Measurements from ENCODE around the gene WDR64.
"Not testable (repeated sequence)": the region's sequence is repeated elsewhere in the genome, so short reads cannot be mapped to it uniquely, and the experiment has no call there.

The WDR64 gene

DNA sequence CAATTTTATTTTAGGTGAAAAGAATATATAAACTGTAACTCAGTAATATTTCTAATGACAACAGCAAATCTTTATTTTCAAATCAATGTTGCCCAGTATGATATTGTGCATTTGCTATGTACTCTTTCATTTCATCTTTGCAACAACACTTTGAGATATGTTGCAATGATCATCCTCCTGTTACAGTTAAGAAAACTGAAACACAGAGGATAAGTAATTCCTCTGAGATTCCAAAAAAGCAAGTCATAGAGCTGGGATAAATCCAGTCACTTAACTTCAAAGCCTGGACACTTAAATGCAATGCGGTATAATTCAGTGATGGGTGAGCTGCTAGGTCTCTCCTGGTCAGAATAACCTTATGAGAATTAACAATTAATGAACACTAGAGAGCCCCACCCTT lies 147.3 kb downstream of the WDR64 start:
- Histone ChIP-seq H3K4me3 (ENCODE audit: low read length in 2 of 2) (no peak overlapping the region), H3K27me3 (ENCODE audit: control insufficient read depth in 1 of 2, insufficient read depth in 2 of 2, low read length in 2 of 2) (no peaks in the 10 kb centered on the region), H3K9me3 (ENCODE audit: control insufficient read depth in 2 of 2, low read length in 2 of 2) (no peaks in the 10 kb centered on the region), H3K27ac (ENCODE audit: low read length) (no peak overlapping the region), H3K36me3 (ENCODE audit: control insufficient read depth in 2 of 2, insufficient read depth in 2 of 2, low read length in 2 of 2) (no peaks in the 10 kb centered on the region), H3K4me1 (ENCODE audit: control insufficient read depth, insufficient read depth, low read length) (no peaks in the 10 kb centered on the region), H3K9ac (ENCODE audit: low read length in 2 of 2) (no peak overlapping the region)

DNA sequence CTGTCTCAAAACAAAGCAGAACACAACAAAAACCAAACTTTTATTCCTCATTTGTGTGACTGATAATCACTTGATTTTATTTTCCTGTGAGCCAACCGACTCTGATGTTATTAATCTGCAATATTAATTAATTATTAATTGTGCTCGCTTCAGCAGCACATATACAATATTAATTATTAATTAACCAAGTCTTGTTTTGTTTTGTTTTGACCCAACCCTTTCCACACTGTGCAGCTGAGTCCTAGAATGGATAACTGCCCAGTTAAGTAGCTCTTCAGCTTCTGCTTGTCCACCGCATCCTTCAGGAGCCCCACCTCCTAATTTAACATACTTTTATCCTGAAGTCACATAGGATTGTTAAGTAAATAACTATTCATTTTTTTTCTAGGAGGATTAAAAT lies 148.6 kb downstream of the WDR64 start:
- no peaks in the 10 kb centered on the region for H3K27me3 ChIP-seq (ENCODE audit: control insufficient read depth in 1 of 2, insufficient read depth in 2 of 2, low read length in 2 of 2)

DNA sequence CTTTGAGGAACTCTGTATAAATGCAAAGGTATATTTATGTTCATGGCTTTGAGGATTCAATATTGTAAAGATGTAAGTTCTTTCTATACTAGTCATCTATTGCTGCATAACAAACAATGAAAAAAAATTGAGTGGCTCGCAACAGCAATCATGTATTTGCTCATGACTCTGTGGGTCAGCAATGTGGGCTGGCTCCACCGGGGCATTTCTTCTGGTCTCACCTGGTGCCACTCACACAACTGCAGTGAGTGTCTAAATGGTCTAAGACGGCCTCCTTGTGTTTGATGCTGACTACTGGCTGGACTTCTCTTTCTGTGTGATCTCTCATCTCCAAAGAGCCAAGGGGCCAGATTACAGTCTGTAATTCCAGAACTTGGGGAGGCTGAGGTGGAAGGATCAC lies 150.8 kb downstream of the WDR64 start:
- Histone ChIP-seq H3K36me3 (ENCODE audit: control insufficient read depth in 2 of 2, insufficient read depth in 2 of 2, low read length in 2 of 2) (no peaks in the 10 kb centered on the region), H3K27ac (ENCODE audit: low read length) (no peak overlapping the region), H3K9ac (ENCODE audit: low read length in 2 of 2) (no peak overlapping the region), H3K27me3 (ENCODE audit: control insufficient read depth in 1 of 2, insufficient read depth in 2 of 2, low read length in 2 of 2) (no peaks in the 10 kb centered on the region), H3K4me3 (ENCODE audit: low read length in 2 of 2) (no peak overlapping the region), H3K9me3 (ENCODE audit: control insufficient read depth in 2 of 2, low read length in 2 of 2) (no peaks in the 10 kb centered on the region), H3K4me1 (ENCODE audit: control insufficient read depth, insufficient read depth, low read length) (no peaks in the 10 kb centered on the region)

More for the DNA sequence above, 148.6 kb downstream of the WDR64 start:
- Histone ChIP-seq H3K4me3 (ENCODE audit: low read length in 2 of 2) (no peak overlapping the region), H3K27ac (ENCODE audit: low read length) (no peak overlapping the region), H3K9me3 (ENCODE audit: control insufficient read depth in 2 of 2, low read length in 2 of 2) (no peaks in the 10 kb centered on the region), H3K9ac (ENCODE audit: low read length in 2 of 2) (no peak overlapping the region), H3K36me3 (ENCODE audit: control insufficient read depth in 2 of 2, insufficient read depth in 2 of 2, low read length in 2 of 2) (no peaks in the 10 kb centered on the region), H3K4me1 (ENCODE audit: control insufficient read depth, insufficient read depth, low read length) (no peaks in the 10 kb centered on the region)

DNA sequence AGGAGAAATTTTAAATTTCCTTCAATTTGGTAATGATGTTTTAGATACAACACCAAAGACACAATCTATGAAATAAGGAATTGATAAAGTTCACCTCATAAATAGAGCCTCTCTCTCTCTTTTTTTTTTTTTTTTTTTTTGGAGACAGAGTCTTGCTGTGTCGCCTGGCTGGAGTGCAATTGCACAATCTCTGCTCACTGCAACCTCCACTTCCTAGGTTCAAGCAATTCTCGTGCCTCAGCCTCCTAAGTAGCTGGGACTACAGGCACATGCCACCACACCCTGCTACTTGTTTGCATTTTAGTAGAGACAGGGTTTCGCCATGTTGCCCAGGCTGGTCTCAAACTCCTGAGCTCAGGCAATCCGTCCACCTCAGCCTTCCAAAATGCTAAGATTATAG lies 152.6 kb downstream of the WDR64 start:
- H3K9me3 ChIP-seq (ENCODE audit: control insufficient read depth in 2 of 2, low read length in 2 of 2); H3K4me1 ChIP-seq (ENCODE audit: control insufficient read depth, insufficient read depth, low read length); H3K27ac ChIP-seq (ENCODE audit: low read length); H3K27me3 ChIP-seq (ENCODE audit: control insufficient read depth in 1 of 2, insufficient read depth in 2 of 2, low read length in 2 of 2); H3K36me3 ChIP-seq (ENCODE audit: control insufficient read depth in 2 of 2, insufficient read depth in 2 of 2, low read length in 2 of 2); H3K4me3 ChIP-seq (ENCODE audit: low read length in 2 of 2); H3K9ac ChIP-seq (ENCODE audit: low read length in 2 of 2): not testable (repeated sequence)

DNA sequence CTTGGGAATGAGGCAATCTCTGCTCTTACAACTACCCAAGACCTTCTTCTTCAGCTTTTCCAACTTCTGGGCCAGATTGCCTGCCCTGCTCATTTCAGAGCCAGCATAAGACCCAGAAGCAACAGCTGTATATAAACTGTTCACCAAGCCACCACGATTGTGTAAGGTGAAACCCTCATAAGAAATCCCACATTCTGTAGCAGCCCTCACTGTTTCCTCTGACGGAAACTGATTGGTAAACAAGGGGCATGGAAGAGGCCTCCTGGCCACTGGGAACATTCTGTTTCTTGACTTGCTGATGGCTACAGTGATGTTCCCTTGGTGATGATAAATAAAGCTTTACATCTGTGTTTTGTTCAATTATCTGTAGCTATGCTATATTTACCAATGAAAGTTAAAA lies 156.2 kb downstream of the WDR64 start:
- H3K4me1 ChIP-seq (ENCODE audit: control insufficient read depth, insufficient read depth, low read length): no peaks in the 10 kb centered on the region
- H3K36me3 ChIP-seq (ENCODE audit: control insufficient read depth in 2 of 2, insufficient read depth in 2 of 2, low read length in 2 of 2): no peaks in the 10 kb centered on the region
- no peaks in the 10 kb centered on the region for H3K9me3 ChIP-seq (ENCODE audit: control insufficient read depth in 2 of 2, low read length in 2 of 2)
- no peak overlapping the region for H3K4me3 ChIP-seq (ENCODE audit: low read length in 2 of 2)
- no peak overlapping the region for H3K9ac ChIP-seq (ENCODE audit: low read length in 2 of 2)
- no peak overlapping the region for H3K27ac ChIP-seq (ENCODE audit: low read length)
- no peaks in the 10 kb centered on the region for H3K27me3 ChIP-seq (ENCODE audit: control insufficient read depth in 1 of 2, insufficient read depth in 2 of 2, low read length in 2 of 2)

DNA sequence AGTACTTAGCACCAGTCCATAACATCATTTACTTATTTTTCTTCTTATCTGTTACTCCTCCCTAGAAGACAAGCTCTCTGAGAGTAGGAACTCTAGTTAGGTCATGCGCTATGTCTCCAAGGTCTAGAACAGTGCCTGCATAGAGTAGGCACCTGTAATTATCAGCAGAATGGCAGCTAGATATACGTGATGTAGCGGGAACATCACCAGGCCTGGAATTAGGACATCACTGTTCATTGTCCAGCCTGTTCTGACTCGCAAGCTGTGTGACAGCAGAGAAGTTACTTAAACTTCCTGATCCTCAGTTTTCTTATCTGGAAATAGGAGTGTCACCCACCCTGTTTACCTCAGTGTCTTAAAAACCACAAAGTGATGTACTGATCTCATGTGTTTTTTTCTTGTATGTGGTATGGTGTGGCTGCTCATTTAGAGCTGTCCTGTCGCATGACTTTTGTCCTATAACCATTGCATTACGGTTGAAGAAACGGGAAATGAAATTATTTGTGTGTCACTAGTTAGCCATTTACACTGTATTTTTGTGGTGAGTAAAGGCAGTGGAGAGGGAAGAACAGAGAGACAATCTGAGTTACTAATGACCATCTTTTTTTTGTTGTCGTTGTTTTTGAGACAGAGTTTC lies 158.8 kb downstream of the WDR64 start:
- H3K9me3 ChIP-seq (ENCODE audit: control insufficient read depth in 2 of 2, low read length in 2 of 2): no peaks in the 10 kb centered on the region
- no peaks in the 10 kb centered on the region for H3K36me3 ChIP-seq (ENCODE audit: control insufficient read depth in 2 of 2, insufficient read depth in 2 of 2, low read length in 2 of 2)
- H3K4me3 ChIP-seq (ENCODE audit: low read length in 2 of 2): no peak overlapping the region
- no peaks in the 10 kb centered on the region for H3K27me3 ChIP-seq (ENCODE audit: control insufficient read depth in 1 of 2, insufficient read depth in 2 of 2, low read length in 2 of 2)
- no peak overlapping the region for H3K9ac ChIP-seq (ENCODE audit: low read length in 2 of 2)
- H3K4me1 ChIP-seq (ENCODE audit: control insufficient read depth, insufficient read depth, low read length): no peaks in the 10 kb centered on the region
- H3K27ac ChIP-seq (ENCODE audit: low read length): no peak overlapping the region

DNA sequence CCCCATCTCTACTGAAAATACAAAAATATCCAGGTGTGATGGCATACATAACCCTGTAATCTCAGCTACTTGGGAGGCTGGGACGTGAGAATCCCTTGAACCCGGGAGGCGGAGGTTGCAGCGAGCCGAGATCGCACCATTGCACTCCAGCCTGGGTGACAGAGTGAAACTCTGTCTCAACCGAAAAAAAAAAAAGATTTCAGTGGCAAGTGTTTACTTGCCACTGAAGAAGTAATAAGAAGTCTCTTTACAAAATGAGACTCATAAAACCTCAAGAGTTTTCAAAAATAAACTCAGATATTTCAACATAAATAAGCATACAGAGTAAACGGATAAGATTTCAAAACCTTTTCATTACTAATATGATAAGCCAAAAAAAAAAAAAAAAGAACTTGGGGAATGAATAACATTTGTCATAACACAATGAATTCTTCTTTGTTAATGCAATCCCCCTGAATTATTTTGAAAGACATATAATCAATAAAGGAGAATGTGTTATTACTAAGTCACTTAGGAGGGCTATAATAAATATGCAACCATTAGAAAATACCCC lies 161.8 kb downstream of the WDR64 start:
- Histone ChIP-seq H3K36me3 (ENCODE audit: control insufficient read depth in 2 of 2, insufficient read depth in 2 of 2, low read length in 2 of 2) (no peaks in the 10 kb centered on the region), H3K4me1 (ENCODE audit: control insufficient read depth, insufficient read depth, low read length) (no peaks in the 10 kb centered on the region), H3K27me3 (ENCODE audit: control insufficient read depth in 1 of 2, insufficient read depth in 2 of 2, low read length in 2 of 2) (no peaks in the 10 kb centered on the region), H3K4me3 (ENCODE audit: low read length in 2 of 2) (no peak overlapping the region), H3K9ac (ENCODE audit: low read length in 2 of 2) (no peak overlapping the region), H3K9me3 (ENCODE audit: control insufficient read depth in 2 of 2, low read length in 2 of 2) (no peaks in the 10 kb centered on the region), H3K27ac (ENCODE audit: low read length) (no peak overlapping the region)

DNA sequence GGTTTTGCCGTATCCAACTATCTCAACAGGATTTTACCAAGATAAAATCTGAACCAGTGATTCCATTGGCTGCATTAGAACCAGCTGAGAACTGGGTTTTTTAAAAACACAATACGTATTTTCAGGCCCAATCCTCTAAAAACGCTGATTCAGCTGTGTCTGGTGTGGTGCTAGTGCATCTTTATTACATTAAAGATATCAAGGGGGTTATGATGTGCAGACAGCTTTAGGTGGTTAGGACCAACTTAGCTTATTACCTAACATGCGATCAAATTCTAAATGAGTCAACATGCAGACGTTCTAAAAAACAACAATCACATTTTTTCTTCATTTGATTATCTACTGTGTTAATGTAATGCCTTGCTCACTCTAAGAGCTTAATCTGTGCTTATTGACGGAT lies 163.9 kb downstream of the WDR64 start:
- Histone ChIP-seq H3K27me3 (ENCODE audit: control insufficient read depth in 1 of 2, insufficient read depth in 2 of 2, low read length in 2 of 2) (no peaks in the 10 kb centered on the region), H3K36me3 (ENCODE audit: control insufficient read depth in 2 of 2, insufficient read depth in 2 of 2, low read length in 2 of 2) (no peaks in the 10 kb centered on the region), H3K9me3 (ENCODE audit: control insufficient read depth in 2 of 2, low read length in 2 of 2) (no peaks in the 10 kb centered on the region), H3K27ac (ENCODE audit: low read length) (no peak overlapping the region), H3K4me1 (ENCODE audit: control insufficient read depth, insufficient read depth, low read length) (no peaks in the 10 kb centered on the region), H3K9ac (ENCODE audit: low read length in 2 of 2) (no peak overlapping the region), H3K4me3 (ENCODE audit: low read length in 2 of 2) (no peak overlapping the region)

DNA sequence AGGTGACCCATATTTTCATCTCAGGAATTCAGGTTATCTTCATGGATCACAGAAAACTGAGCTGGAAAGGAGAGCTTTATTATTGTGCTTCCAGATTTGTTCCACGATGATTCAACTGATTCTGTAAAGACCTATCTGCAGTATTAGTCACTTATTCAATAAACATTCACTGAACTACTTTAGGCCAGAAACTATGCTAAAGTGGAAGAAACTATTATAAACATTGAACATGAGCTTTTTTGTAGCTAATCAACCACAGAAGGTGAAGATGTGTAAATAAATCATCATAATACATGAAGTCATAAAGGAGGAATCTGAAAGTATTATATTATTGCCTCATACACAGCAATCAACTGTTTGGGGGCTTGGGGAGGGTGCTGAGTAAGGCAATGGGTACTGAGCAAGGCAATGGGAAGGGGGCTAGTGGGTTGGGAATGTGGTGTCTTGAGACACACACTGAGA lies 165.3 kb downstream of the WDR64 start:
- Histone ChIP-seq H3K4me1 (ENCODE audit: control insufficient read depth, insufficient read depth, low read length) (no peaks in the 10 kb centered on the region), H3K27ac (ENCODE audit: low read length) (no peak overlapping the region), H3K27me3 (ENCODE audit: control insufficient read depth in 1 of 2, insufficient read depth in 2 of 2, low read length in 2 of 2) (no peaks in the 10 kb centered on the region), H3K36me3 (ENCODE audit: control insufficient read depth in 2 of 2, insufficient read depth in 2 of 2, low read length in 2 of 2) (no peaks in the 10 kb centered on the region), H3K9ac (ENCODE audit: low read length in 2 of 2) (no peak overlapping the region), H3K9me3 (ENCODE audit: control insufficient read depth in 2 of 2, low read length in 2 of 2) (no peaks in the 10 kb centered on the region), H3K4me3 (ENCODE audit: low read length in 2 of 2) (no peak overlapping the region)

DNA sequence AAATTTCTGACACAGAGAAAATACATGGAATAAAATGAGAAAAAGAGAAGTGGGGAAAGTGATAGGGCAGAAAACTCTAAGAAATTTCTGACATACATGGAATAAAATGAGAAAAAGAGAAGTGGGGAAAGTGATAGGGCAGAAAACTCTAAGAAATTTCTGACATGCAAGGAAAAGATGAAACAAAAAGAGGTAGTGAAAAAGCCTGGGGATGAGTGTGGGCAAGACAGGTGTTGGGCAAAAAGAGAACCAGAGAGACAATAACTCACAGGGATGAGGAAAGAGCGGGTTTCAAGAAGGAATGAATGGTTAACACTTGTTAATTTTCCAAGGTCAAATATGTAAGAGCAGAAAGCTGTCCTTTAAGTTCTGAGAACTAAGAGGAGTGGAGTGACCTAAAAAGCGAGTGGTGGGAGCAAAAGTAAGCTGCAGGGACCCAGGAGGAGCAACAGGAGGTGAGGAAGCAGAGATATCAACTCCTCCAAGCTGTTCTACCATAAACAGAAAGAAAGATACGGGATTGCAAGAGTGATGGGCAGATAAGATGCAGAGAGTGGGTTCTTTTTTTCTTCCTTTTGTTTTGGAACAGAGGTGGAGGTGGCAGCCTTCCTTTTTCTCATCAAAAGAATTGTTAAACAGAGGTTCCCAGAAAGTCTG lies 166.0 kb downstream of the WDR64 start:
- no peak overlapping the region for H3K4me3 ChIP-seq (ENCODE audit: low read length in 2 of 2)
- no peaks in the 10 kb centered on the region for H3K27me3 ChIP-seq (ENCODE audit: control insufficient read depth in 1 of 2, insufficient read depth in 2 of 2, low read length in 2 of 2)
- no peaks in the 10 kb centered on the region for H3K4me1 ChIP-seq (ENCODE audit: control insufficient read depth, insufficient read depth, low read length)
- H3K9me3 ChIP-seq (ENCODE audit: control insufficient read depth in 2 of 2, low read length in 2 of 2): no peaks in the 10 kb centered on the region
- H3K36me3 ChIP-seq (ENCODE audit: control insufficient read depth in 2 of 2, insufficient read depth in 2 of 2, low read length in 2 of 2): no peaks in the 10 kb centered on the region
- H3K9ac ChIP-seq (ENCODE audit: low read length in 2 of 2): no peak overlapping the region
- H3K27ac ChIP-seq (ENCODE audit: low read length): no peak overlapping the region

DNA sequence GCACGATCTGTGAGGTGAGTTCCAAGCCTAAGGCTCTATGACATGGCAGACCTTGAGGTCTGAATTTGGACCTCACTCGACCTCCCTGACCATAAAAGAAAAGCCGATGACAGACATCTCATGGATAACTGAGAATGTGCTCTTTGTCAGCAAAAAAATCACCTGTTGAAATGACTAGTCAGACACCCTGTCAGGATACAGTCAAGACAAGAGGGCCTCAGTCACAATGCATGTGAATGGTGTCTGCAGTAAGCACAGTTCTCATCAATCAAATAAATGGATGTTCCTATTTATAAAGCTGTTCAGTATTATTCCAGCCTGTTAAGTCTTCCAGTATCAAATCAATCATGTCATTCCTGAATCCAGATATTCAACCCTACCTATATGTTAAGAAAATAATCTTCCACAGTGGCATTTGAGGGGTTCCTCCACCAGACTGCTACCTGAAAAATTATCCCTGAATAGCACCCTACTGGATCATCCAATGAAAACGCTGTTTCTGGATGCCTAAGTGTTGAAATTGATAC lies 167.3 kb downstream of the WDR64 start:
- Histone ChIP-seq H3K9me3 (ENCODE audit: control insufficient read depth in 2 of 2, low read length in 2 of 2) (no peaks in the 10 kb centered on the region), H3K4me3 (ENCODE audit: low read length in 2 of 2) (no peak overlapping the region), H3K9ac (ENCODE audit: low read length in 2 of 2) (no peak overlapping the region), H3K36me3 (ENCODE audit: control insufficient read depth in 2 of 2, insufficient read depth in 2 of 2, low read length in 2 of 2) (no peaks in the 10 kb centered on the region), H3K4me1 (ENCODE audit: control insufficient read depth, insufficient read depth, low read length) (no peaks in the 10 kb centered on the region), H3K27me3 (ENCODE audit: control insufficient read depth in 1 of 2, insufficient read depth in 2 of 2, low read length in 2 of 2) (no peaks in the 10 kb centered on the region), H3K27ac (ENCODE audit: low read length) (no peak overlapping the region)
